Pancreas (tissue), 10 donors: ENCODE data around the gene NLRC3. TPM values are rescaled to one million over a fixed set of nuclear protein-coding genes. Genes with fewer than 3 reads are reported as not detected.

Source experiments
- ATAC-seq, 4 donors: fragments of 200-7000 bp; cut with Tn5 transposase; one replicate each; pipeline versions ENCODE4 v1.8.0 to v1.9.1; 2020; ENCODE audit warnings: mild to moderate bottlenecking in 4 of 4, moderate library complexity in 4 of 4
- DNase-seq, 6 donors: peaks; one replicate each; pipeline ENCODE4 v3.0.0-alpha.2; 2020
- FAIRE-seq: peaks from 2 replicates; lab custom pipeline; 2012; peaks lifted over from hg19 to GRCh38; lab: Jason Lieb, UNC
- H3K27ac ChIP-seq, 4 donors: fragments of 200-600 bp; sonication (generic); 1 replicate in 3 of 4; 2 replicates in 1 of 4; pipeline versions ENCODE4 v1.5.0 to v1.8.0; 2020
- H3K27me3 ChIP-seq, 4 donors: fragments of 200-600 bp; one replicate each; pipeline ENCODE4 v1.8.0; 2021
- H3K36me3 ChIP-seq, 3 donors: fragments of 200-600 bp; sonication (generic) in 1 of 3; one replicate each; pipeline versions ENCODE4 v1.5.0 to v1.8.0; 2020 to 2021
- H3K4me1 ChIP-seq, 3 donors: fragments of 200-600 bp; one replicate each; pipeline ENCODE4 v1.8.0; 2021
- H3K4me3 ChIP-seq, 4 donors: fragments of 200-600 bp; sonication (generic) in 2 of 4; one replicate each; pipeline versions ENCODE4 v1.5.0 to v1.8.0; 2020 to 2021
- H3K9me3 ChIP-seq, 4 donors: fragments of 200-600 bp; one replicate each; pipeline ENCODE4 v1.8.0; 2021
- CTCF ChIP-seq, 4 donors: fragments of 200-600 bp; sonication (generic) in 3 of 4; IDR thresholded peaks; one replicate each; pipeline versions ENCODE4 v1.5.0 to v1.8.0; 2021; ENCODE audit warnings: antibody characterized with exemption in 4 of 4
- WGBS, 2 donors: extraction: QIAGEN DNeasy Blood & Tissue Kit; methylation state at CpG; one replicate each; pipeline ENCODE4 v1.1.7; 2013; 5-methylcytosine and 5-hydroxymethylcytosine counted together
- intact Hi-C, 3 donors: fragments of 100-400 bp; cut with DNase I; formaldehyde crosslinking; loops; one replicate each; pipeline versions ENCODE4 v1.11.1 to v1.14.2; 2022
- polyA plus RNA-seq, 2 donors: library from polyadenylated mRNA; stranded (reverse); fragments of 200-250 nt; gene quantifications; one replicate each; pipeline ENCODE4 v1.2.3, GENCODE V29; 2013
- total RNA-seq, 6 donors: library from RNA; stranded (reverse); fragmentation: NEBNext Ultra II Directional in 4 of 6; extraction: Animal tissue kit (Norgen Biotek cat#: 25700) in 4 of 6; gene quantifications; one replicate each; pipeline versions ENCODE4 v1.2.1 to v1.2.4, GENCODE V29; 2021 to 2023
- donor health status: healthy with polysubstance abuse.
- donor health status: DM: no; HTN: no; CAD: no; lungs with moderate emphysema.
- donor health status: DM: no; HTN: no; CAD: no.
- donor health status: control.
- donor health status: control.
- donor health status: Bipolar disorder and iron deficiency.
- donor health status: DM: yes; HTN: yes; CAD: no.
- donor health status: DM: no; HTN: no; CAD: no.
- donor health status: DM: no; HTN: no; CAD: no.
- donor health status: DM: yes; HTN: yes; CAD: no.

NLRC3 gene
- total and polyA plus RNA-seq, 8 donors = 0.12 to 0.87 (median 0.44) TPM

- 90 to 93% methylated on average over 15 of the region's 15 CpGs for WGBS, 2 donors
- DNase-seq (no peak), ATAC-seq (no peak), FAIRE-seq (no peak)
- no peak for TF ChIP-seq CTCF (IDR thresholded peaks at IDR 0.05)
- no peak overlapping the region for H3K4me3 ChIP-seq
- no peak overlapping the region for H3K27ac ChIP-seq
- no peaks in the 10 kb centered on the region for H3K9me3 ChIP-seq
- H3K4me1 ChIP-seq = no peaks in the 10 kb centered on the region
- H3K27me3 ChIP-seq = no peaks in the 10 kb centered on the region
- intact Hi-C loops = no loop called here
- no peaks in the 10 kb centered on the region for H3K36me3 ChIP-seq
Observed at GRCh38 chr16:3561626-3562025, 15.6 kb downstream of the NLRC3 start.

GRCh38 chr16:3554351-3554928 is 22.8 kb downstream of the NLRC3 start:
- Histone ChIP-seq H3K27ac (no peak overlapping the region), H3K9me3 (no peaks in the 10 kb centered on the region), H3K4me3 (no peak overlapping the region), H3K4me1 (no peaks in the 10 kb centered on the region), H3K27me3 (no peaks in the 10 kb centered on the region), H3K36me3 (no peaks in the 10 kb centered on the region)
- FAIRE-seq = no peak
- no peak for TF ChIP-seq CTCF (IDR thresholded peaks at IDR 0.05)
- 93 to 97% methylated on average over 7 of the region's 7 CpGs for WGBS, 2 donors
- intact Hi-C loops = no loop called here
- no peak for ATAC-seq
- no peak for DNase-seq

GRCh38 chr16:3553138-3553923 is 23.9 kb downstream of the NLRC3 start:
- FAIRE-seq (no peak), DNase-seq (no peak), ATAC-seq (no peak)
- WGBS, 2 donors = 78 to 82% methylated on average over 11 of the region's 11 CpGs
- Histone ChIP-seq H3K4me3 (no peak overlapping the region), H3K9me3 (no peaks in the 10 kb centered on the region), H3K27ac (no peak overlapping the region), H3K4me1 (no peaks in the 10 kb centered on the region), H3K27me3 (no peaks in the 10 kb centered on the region), H3K36me3 (no peaks in the 10 kb centered on the region)
- intact Hi-C loops = no loop called here
- TF ChIP-seq CTCF (IDR thresholded peaks at IDR 0.05) = no peak

GRCh38 chr16:3550851-3551847 is 26.1 kb downstream of the NLRC3 start:
- no peak for ATAC-seq

More at GRCh38 chr16:3550851-3551847, 26.1 kb downstream of the NLRC3 start:
- DNase-seq = no peak
- no peak for FAIRE-seq
- Histone ChIP-seq H3K27ac (no peak overlapping the region), H3K4me1 (no peaks in the 10 kb centered on the region), H3K36me3 (no peaks in the 10 kb centered on the region), H3K9me3 (no peaks in the 10 kb centered on the region), H3K4me3 (no peak overlapping the region), H3K27me3 (no peaks in the 10 kb centered on the region)
- intact Hi-C loops = no loop called here
- 79 to 80% methylated on average over 6 of the region's 6 CpGs for WGBS, 2 donors
- TF ChIP-seq CTCF (IDR thresholded peaks at IDR 0.05) = no peak
